Thymus (tissue), 11 donors: ENCODE results near the gene TUBA4B. TPM values are rescaled to one million over a fixed set of nuclear protein-coding genes. Genes with fewer than 3 reads are reported as not detected.

Experiments
- DNase-seq, 9 donors: peaks; one replicate each; pipeline ENCODE4 v3.0.0-alpha.2; 2013; ENCODE audit warnings: low spot score in 9 of 9, low read depth in 6 of 9, missing footprints in 1 of 9
- H3K27ac ChIP-seq, 2 donors: one replicate each; pipeline ENCODE4 v1.5.1; 2013; ENCODE audit warnings: control low read depth in 1 of 2, low read depth in 1 of 2, low read length in 1 of 2, mild to moderate bottlenecking in 1 of 2, moderate library complexity in 1 of 2
- H3K27me3 ChIP-seq, 2 donors: one replicate each; pipeline ENCODE4 v1.5.1; 2013; ENCODE audit warnings: low read length in 1 of 2; ENCODE audit not compliant: control insufficient read depth in 2 of 2, insufficient read depth in 1 of 2
- H3K36me3 ChIP-seq, 2 donors: one replicate each; pipeline ENCODE4 v1.5.1; 2013; ENCODE audit warnings: low read length in 1 of 2, mild to moderate bottlenecking in 1 of 2, moderate library complexity in 1 of 2; ENCODE audit not compliant: control insufficient read depth in 2 of 2, insufficient read depth in 2 of 2
- H3K4me1 ChIP-seq, 2 donors: one replicate each; pipeline ENCODE4 v1.5.1; 2013; ENCODE audit warnings: low read length in 2 of 2; ENCODE audit not compliant: control insufficient read depth in 2 of 2, insufficient read depth in 2 of 2
- H3K4me3 ChIP-seq, 2 donors: one replicate each; pipeline ENCODE4 v1.5.1; 2013; ENCODE audit warnings: low read length in 2 of 2, control low read depth in 1 of 2, mild to moderate bottlenecking in 1 of 2
- H3K9me3 ChIP-seq, 2 donors: one replicate each; pipeline ENCODE4 v1.5.1; 2013; ENCODE audit warnings: low read length in 1 of 2, mild to moderate bottlenecking in 1 of 2; ENCODE audit not compliant: control insufficient read depth in 2 of 2, insufficient read depth in 1 of 2
- WGBS: extraction: QIAGEN DNeasy Blood & Tissue Kit; methylation state at CpG from one replicate; pipeline ENCODE4 v1.1.7; 2013; 5-methylcytosine and 5-hydroxymethylcytosine counted together
- polyA plus RNA-seq: library from polyadenylated mRNA; stranded (reverse); fragments of 200-250 nt; gene quantifications from one replicate; pipeline ENCODE4 v1.2.3, GENCODE V29; 2013
- total RNA-seq: library from RNA; stranded (reverse); fragments of 120-200 nt; gene quantifications from one replicate; pipeline ENCODE4 v1.2.4, GENCODE V29; 2013
- donor health status: healthy.

TUBA4B gene
- total and polyA plus RNA-seq, 2 donors, result 0.05 to 0.23 TPM

GRCh38 chr2:219266886-219267285, 13.8 kb downstream of the TUBA4B start:
- H3K36me3 ChIP-seq, result no peaks in the 10 kb centered on the region
- DNase-seq, result no peak
- no peaks in the 10 kb centered on the region for H3K4me1 ChIP-seq
- peaks cover 0 to 10% of the 10 kb centered on the region in 2 donors for H3K27me3 ChIP-seq
- no peak overlapping the region for H3K4me3 ChIP-seq
- 97% methylated on average over 1 of the region's 1 CpG for WGBS
- H3K27ac ChIP-seq, result no peak overlapping the region
- H3K9me3 ChIP-seq, result no peaks in the 10 kb centered on the region

- 87% methylated on average over 2 of the region's 2 CpGs for WGBS
- no peaks in the 10 kb centered on the region for H3K9me3 ChIP-seq
- DNase-seq, result no peak
- H3K36me3 ChIP-seq, result no peaks in the 10 kb centered on the region
- no peaks in the 10 kb centered on the region for H3K4me1 ChIP-seq
- H3K4me3 ChIP-seq, result no peak overlapping the region
- no peak overlapping the region for H3K27ac ChIP-seq
- peaks cover 0 to 14% of the 10 kb centered on the region in 2 donors for H3K27me3 ChIP-seq
Observed at GRCh38 chr2:219268294-219268693, 15.3 kb downstream of the TUBA4B start.

- no peaks in the 10 kb centered on the region for H3K9me3 ChIP-seq
- no peaks in the 10 kb centered on the region for H3K4me1 ChIP-seq
- H3K27me3 ChIP-seq, result peaks cover 0 to 25% of the 10 kb centered on the region in 2 donors
- DNase-seq, result no peak
- 90% methylated on average over 8 of the region's 8 CpGs for WGBS
- no peak overlapping the region for H3K4me3 ChIP-seq
- H3K27ac ChIP-seq, result no peak overlapping the region
- no peaks in the 10 kb centered on the region for H3K36me3 ChIP-seq
Observed at GRCh38 chr2:219269362-219270054, 16.5 kb downstream of the TUBA4B start.

- Histone ChIP-seq H3K27me3 (peaks cover 0 to 26% of the 10 kb centered on the region in 2 donors), H3K27ac (no peak overlapping the region), H3K36me3 (no peaks in the 10 kb centered on the region), H3K4me1 (no peaks in the 10 kb centered on the region), H3K9me3 (no peaks in the 10 kb centered on the region), H3K4me3 (no peak overlapping the region)
- 95% methylated on average over 5 of the region's 5 CpGs for WGBS
- no peak for DNase-seq
Observed at GRCh38 chr2:219270055-219270372, 17.0 kb downstream of the TUBA4B start.

- WGBS, result 98% methylated on average over 2 of the region's 2 CpGs
- peaks cover 0 to 26% of the 10 kb centered on the region in 2 donors for H3K27me3 ChIP-seq
Observed at GRCh38 chr2:219271021-219271420, 18.0 kb downstream of the TUBA4B start.

GRCh38 chr2:219272356-219272755, 19.3 kb downstream of the TUBA4B start:
- H3K4me3 ChIP-seq, result no peak overlapping the region
- no peak for DNase-seq
- H3K27ac ChIP-seq, result no peak overlapping the region
- H3K4me1 ChIP-seq, result peaks cover 0 to under 1% of the 10 kb centered on the region in 2 donors
- H3K27me3 ChIP-seq, result peaks cover 0 to 26% of the 10 kb centered on the region in 2 donors
- H3K9me3 ChIP-seq, result no peaks in the 10 kb centered on the region
- WGBS, result 96% methylated on average over 4 of the region's 4 CpGs
- no peaks in the 10 kb centered on the region for H3K36me3 ChIP-seq

More at GRCh38 chr2:219271021-219271420, 18.0 kb downstream of the TUBA4B start:
- Histone ChIP-seq H3K36me3 (no peaks in the 10 kb centered on the region), H3K4me1 (no peaks in the 10 kb centered on the region), H3K4me3 (no peak overlapping the region), H3K9me3 (no peaks in the 10 kb centered on the region), H3K27ac (no peak overlapping the region)
- no peak for DNase-seq

GRCh38 chr2:219272995-219273394, 20.0 kb downstream of the TUBA4B start:
- H3K27ac ChIP-seq, result no peak overlapping the region
- no peak overlapping the region for H3K4me3 ChIP-seq
- H3K9me3 ChIP-seq, result no peaks in the 10 kb centered on the region
- WGBS, result 85% methylated on average over 2 of the region's 2 CpGs
- DNase-seq, result no peak
- H3K4me1 ChIP-seq, result peaks cover 4 to 7% of the 10 kb centered on the region in 2 donors
- peaks cover 0 to 26% of the 10 kb centered on the region in 2 donors for H3K27me3 ChIP-seq
- no peaks in the 10 kb centered on the region for H3K36me3 ChIP-seq

GRCh38 chr2:219273937-219274336, 20.9 kb downstream of the TUBA4B start:
- Histone ChIP-seq H3K27ac (no peak overlapping the region), H3K4me3 (no peak overlapping the region), H3K9me3 (no peaks in the 10 kb centered on the region), H3K4me1 (peaks cover 12 to 16% of the 10 kb centered on the region in 2 donors), H3K27me3 (peaks cover 0 to 26% of the 10 kb centered on the region in 2 donors), H3K36me3 (no peaks in the 10 kb centered on the region)
- no peak for DNase-seq
- WGBS, result 98% methylated on average over 3 of the region's 3 CpGs

GRCh38 chr2:219274361-219274921, 21.4 kb downstream of the TUBA4B start:
- 94% methylated on average over 6 of the region's 6 CpGs for WGBS
- Histone ChIP-seq H3K9me3 (no peaks in the 10 kb centered on the region), H3K36me3 (no peaks in the 10 kb centered on the region), H3K27ac (no peak overlapping the region), H3K4me1 (peaks cover 12 to 18% of the 10 kb centered on the region in 2 donors), H3K27me3 (peaks cover 0 to 26% of the 10 kb centered on the region in 2 donors), H3K4me3 (no peak overlapping the region)
- DNase-seq, result no peak
